PC-9 (cell line): Measurements from ENCODE around the gene DUSP7. TPM values are rescaled to one million over a fixed set of nuclear protein-coding genes. Genes with fewer than 3 reads are reported as not detected.

Experiments
- BruUV-seq: library from RNA; stranded (reverse); fragments of 400-500 nt; replicated peaks from 2 replicates; lab custom pipeline; 2021; lab: Mats Ljungman, UMichigan
- CTCF ChIA-PET: fragments of 300-600 bp; sonication (Branson Sonifier 250); formaldehyde crosslinking; loops from one replicate; lab custom pipeline; 2022; ENCODE audit warnings: antibody characterized with exemption; lab: Charles Lee
- POLR2A ChIA-PET: fragments of 300-600 bp; sonication (Branson Sonifier 250); formaldehyde crosslinking; loops from one replicate; lab custom pipeline; 2022; ENCODE audit warnings: antibody characterized with exemption; ENCODE audit not compliant: unreplicated experiment; lab: Charles Lee
- DNase-seq, 2 experiments: peaks; one replicate each; pipeline versions ENCODE4 v3.0.0 to v3.0.0-alpha.2; 2015 to 2022; ENCODE audit warnings: mixed read lengths in 1 of 2
- H2AFZ ChIP-seq: fragments of 200-600 bp; sonication (generic); 2 replicates; pipeline ENCODE4 v1.8.1; 2017; ENCODE audit warnings: antibody characterized with exemption
- H3F3A ChIP-seq: fragments of 200-600 bp; sonication (generic); 2 replicates; pipeline ENCODE4 v1.8.1; 2017; ENCODE audit warnings: antibody characterized with exemption, mild to moderate bottlenecking, low read depth; ENCODE audit not compliant: insufficient read depth
- H3K27ac ChIP-seq: fragments of 200-600 bp; sonication (generic); 2 replicates; pipeline ENCODE4 v1.6.1; 2016; ENCODE audit warnings: mixed run types
- H3K27me3 ChIP-seq: fragments of 200-600 bp; sonication (generic); 2 replicates; pipeline ENCODE4 v1.6.1; 2016; ENCODE audit warnings: low read depth, mixed run types; ENCODE audit not compliant: insufficient read depth
- H3K36me3 ChIP-seq: fragments of 200-600 bp; sonication (generic); 2 replicates; pipeline ENCODE4 v1.6.1; 2016; ENCODE audit warnings: low read depth, mixed run types
- H3K4me1 ChIP-seq: fragments of 200-600 bp; sonication (generic); replicated peaks from 2 replicates; pipeline ENCODE4 v1.6.1; 2016; ENCODE audit warnings: mixed run types; ENCODE audit not compliant: insufficient read depth
- H3K4me2 ChIP-seq: fragments of 200-600 bp; sonication (generic); 2 replicates; pipeline ENCODE4 v1.6.1; 2017; ENCODE audit warnings: mixed run types
- H3K4me3 ChIP-seq: fragments of 200-600 bp; sonication (generic); 2 replicates; pipeline ENCODE4 v1.6.1; 2016; ENCODE audit warnings: mixed run types
- H3K79me2 ChIP-seq: fragments of 200-600 bp; sonication (generic); 2 replicates; pipeline ENCODE4 v1.6.1; 2017; ENCODE audit warnings: low read depth, mixed run types
- H3K9me2 ChIP-seq: fragments of 200-600 bp; sonication (generic); 2 replicates; pipeline ENCODE4 v1.8.1; 2017; ENCODE audit warnings: mild to moderate bottlenecking; ENCODE audit not compliant: insufficient read depth
- H3K9me3 ChIP-seq: fragments of 200-600 bp; sonication (generic); 2 replicates; pipeline ENCODE4 v1.8.1; 2016; ENCODE audit warnings: low read depth; ENCODE audit not compliant: insufficient read depth
- H4K20me1 ChIP-seq: fragments of 200-600 bp; sonication (generic); 2 replicates; pipeline ENCODE4 v1.8.1; 2017; ENCODE audit not compliant: insufficient read depth
- CTCF ChIP-seq: fragments of 200-600 bp; sonication (generic); conservative IDR thresholded peaks from 2 replicates; pipeline ENCODE4 v1.6.1; 2017; ENCODE audit warnings: mixed run types, antibody characterized with exemption, mild to moderate bottlenecking, moderate library complexity
- EZH2 ChIP-seq: fragments of 200-600 bp; sonication (generic); IDR thresholded peaks from 2 replicates; pipeline ENCODE4 v1.8.0; 2017; ENCODE audit warnings: antibody characterized with exemption, low read depth
- intact Hi-C: fragments of 100-400 bp; cut with micrococcal nuclease; formaldehyde crosslinking; loops from one replicate; pipeline ENCODE4 v1.10.0; 2022; ENCODE audit not compliant: unreplicated experiment
- total RNA-seq: library from RNA; stranded (reverse); gene quantifications from 2 replicates; pipeline ENCODE4 v1.2.3, GENCODE V29; 2021

Gene DUSP7
- total RNA-seq, 1 experiment from 2014 or later: 9.5 TPM

DNA sequence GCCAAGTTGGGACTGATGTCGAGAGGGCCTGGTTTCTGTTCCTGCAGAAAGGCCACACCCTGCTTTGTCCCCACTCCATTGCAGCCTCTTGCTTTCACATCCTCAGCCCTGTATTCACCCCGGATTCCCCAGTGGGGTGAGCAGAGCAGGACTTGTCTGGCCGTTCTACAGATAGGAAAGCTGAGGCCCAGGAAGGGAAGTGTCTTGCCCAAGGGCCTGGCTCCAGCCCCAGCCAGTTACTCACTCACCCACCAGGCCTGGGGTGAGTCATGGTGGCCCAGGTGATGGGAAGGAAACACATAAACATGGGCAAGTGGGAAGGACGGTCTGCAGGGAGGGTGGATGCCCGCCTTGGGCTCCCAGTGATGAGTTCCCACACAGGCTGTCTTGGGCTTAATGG is 6.1 kb upstream of the DUSP7 start:
- Histone ChIP-seq H3K9me2 (no peaks in the 10 kb centered on the region), H3K27ac (no peak overlapping the region), H3K4me1 (peaks cover 6% of the 10 kb centered on the region; the same call in 1 of the 2 replicates), H3F3A (no peaks in the 10 kb centered on the region; the same call in 1 of the 2 replicates), H3K36me3 (no peaks in the 10 kb centered on the region), H3K27me3 (no peaks in the 10 kb centered on the region), H2AFZ (no peak overlapping the region), H3K9me3 (no peaks in the 10 kb centered on the region), H3K4me2 (no peak overlapping the region), H3K4me3 (no peak overlapping the region), H4K20me1 (no peaks in the 10 kb centered on the region), H3K79me2 (no peaks in the 10 kb centered on the region)
- ChIA-PET POLR2A (no interaction called here), CTCF (no interaction called here)
- DNase-seq: peak; percentile 81 to 84
- intact Hi-C loops: no loop called here
- no TSS peak for BruUV-seq
- no peak for TF ChIP-seq CTCF
- TF ChIP-seq EZH2: no peak

- H3K4me2 ChIP-seq: no peak overlapping the region
- intact Hi-C loops: no loop called here
These were observed 4.9 kb upstream of the DUSP7 start for GRCh38 chr3:52061121-52061910.

GRCh38 chr3:52059781-52060180 is 3.4 kb upstream of the DUSP7 start:
- Histone ChIP-seq H2AFZ (no peak overlapping the region), H3K27me3 (no peaks in the 10 kb centered on the region), H3F3A (no peaks in the 10 kb centered on the region; the same call in 1 of the 2 replicates), H3K79me2 (peaks cover 6% of the 10 kb centered on the region), H3K4me1 (peaks cover 6% of the 10 kb centered on the region; the same call in 1 of the 2 replicates), H3K36me3 (no peaks in the 10 kb centered on the region), H3K4me3 (no peak overlapping the region), H3K9me2 (no peaks in the 10 kb centered on the region), H4K20me1 (no peaks in the 10 kb centered on the region), H3K4me2 (no peak overlapping the region), H3K9me3 (no peaks in the 10 kb centered on the region), H3K27ac (no peak overlapping the region)
- POLR2A ChIA-PET: interaction anchor here (0.5 kb wide), 1 partner anchor 177 kb away, joined by 3 read pairs; no protein-coding TSS in a partner anchor
- DNase-seq: no peak
- TF ChIP-seq CTCF (no peak), EZH2 (no peak)
- CTCF ChIA-PET: interaction anchor here (0.5 to 0.6 kb wide), 2 partner anchors 191 to 1434 kb away, joined by 3 to 7 read pairs; no protein-coding TSS in a partner anchor
- intact Hi-C loops: no loop called here
- no TSS peak for BruUV-seq

More at GRCh38 chr3:52061121-52061910, 4.9 kb upstream of the DUSP7 start:
- H3K36me3 ChIP-seq: no peaks in the 10 kb centered on the region
- no TSS peak for BruUV-seq
- no peak for TF ChIP-seq EZH2
- no peak for TF ChIP-seq CTCF
- no peaks in the 10 kb centered on the region for H4K20me1 ChIP-seq
- DNase-seq: no peak
- H3K27me3 ChIP-seq: no peaks in the 10 kb centered on the region
- no peak overlapping the region for H2AFZ ChIP-seq
- no peaks in the 10 kb centered on the region for H3K9me2 ChIP-seq
- CTCF ChIA-PET: no interaction called here
- H3K27ac ChIP-seq: no peak overlapping the region
- H3K9me3 ChIP-seq: no peaks in the 10 kb centered on the region
- no peaks in the 10 kb centered on the region for H3K79me2 ChIP-seq
- no peaks in the 10 kb centered on the region; the same call in 1 of the 2 replicates for H3F3A ChIP-seq
- POLR2A ChIA-PET: no interaction called here
- peaks cover 6% of the 10 kb centered on the region; the same call in 1 of the 2 replicates for H3K4me1 ChIP-seq
- H3K4me3 ChIP-seq: no peak overlapping the region
